ENCODE results near the gene NID1.
"Not testable (repeated sequence)": the region's sequence is repeated elsewhere in the genome, so short reads cannot be mapped to it uniquely, and the experiment has no call there.

NID1 gene

GRCh38 chr1:236092899-236093298, 28.0 kb upstream of the NID1 start:
- DNase-seq (ENCODE audit: low spot score) = no peak

- DNase-seq (ENCODE audit: low spot score) = no peak
Observed at GRCh38 chr1:236091933-236092318, 27.0 kb upstream of the NID1 start.

GRCh38 chr1:236090741-236091147, 25.9 kb upstream of the NID1 start:
- no peak for DNase-seq (ENCODE audit: low spot score)

GRCh38 chr1:236089046-236089773, 24.3 kb upstream of the NID1 start:
- peak; percentile 24 for DNase-seq (ENCODE audit: low spot score)

GRCh38 chr1:236086537-236086936, 21.6 kb upstream of the NID1 start:
- DNase-seq (ENCODE audit: low spot score) = no peak

- no peak for DNase-seq (ENCODE audit: low spot score)
Observed at GRCh38 chr1:236085545-236086159, 20.8 kb upstream of the NID1 start.

GRCh38 chr1:236084386-236084730, 19.5 kb upstream of the NID1 start:
- DNase-seq (ENCODE audit: low spot score) = no peak

- DNase-seq (ENCODE audit: low spot score) = no peak
Observed at GRCh38 chr1:236083650-236084385, 18.9 kb upstream of the NID1 start.

GRCh38 chr1:236082526-236082925, 17.6 kb upstream of the NID1 start:
- no peak for DNase-seq (ENCODE audit: low spot score)

GRCh38 chr1:236081546-236082227, 16.8 kb upstream of the NID1 start:
- DNase-seq (ENCODE audit: low spot score) = no peak

- no peak for DNase-seq (ENCODE audit: low spot score)
Observed at GRCh38 chr1:236079703-236080102, 14.8 kb upstream of the NID1 start.

- DNase-seq (ENCODE audit: low spot score) = no peak
Observed at GRCh38 chr1:236078993-236079392, 14.1 kb upstream of the NID1 start.

GRCh38 chr1:236078077-236078476, 13.2 kb upstream of the NID1 start:
- DNase-seq (ENCODE audit: low spot score) = not testable (repeated sequence)

GRCh38 chr1:236075848-236076247, 11.0 kb upstream of the NID1 start:
- no peak for DNase-seq (ENCODE audit: low spot score)

- DNase-seq (ENCODE audit: low spot score) = no peak
Observed at GRCh38 chr1:236073307-236073897, 8.5 kb upstream of the NID1 start.

GRCh38 chr1:236072001-236072400, 7.1 kb upstream of the NID1 start:
- DNase-seq (ENCODE audit: low spot score) = no peak

- DNase-seq (ENCODE audit: low spot score) = no peak
Observed at GRCh38 chr1:236070753-236071152, 5.9 kb upstream of the NID1 start.

GRCh38 chr1:236069796-236070195, 4.9 kb upstream of the NID1 start:
- DNase-seq (ENCODE audit: low spot score) = no peak

- DNase-seq (ENCODE audit: low spot score) = no peak
Observed at GRCh38 chr1:236067854-236068454, 3.1 kb upstream of the NID1 start.

- DNase-seq (ENCODE audit: low spot score) = peak; percentile 30
Observed at GRCh38 chr1:236066828-236067386, 2.0 kb upstream of the NID1 start.

- no peak for DNase-seq (ENCODE audit: low spot score)
Observed at GRCh38 chr1:236066054-236066453, 1.2 kb upstream of the NID1 start.
